LHCN-M2 (cell line): ENCODE data around the gene ITGA6. TPM values are rescaled to one million over a fixed set of nuclear protein-coding genes. Genes with fewer than 3 reads are reported as not detected.

ENCODE experiments used
- DNase-seq: peaks from one replicate; pipeline ENCODE4 v3.0.0-alpha.2; 2012; ENCODE audit warnings: low read depth
- total RNA-seq: library from RNA; depleted of rRNA; stranded (reverse); fragments of >200 nt; gene quantifications from 2 replicates; pipeline ENCODE4 v1.2.3, GENCODE V29; 2014

The ITGA6 gene
- total RNA-seq, 1 experiment from 2014 or later, result 98.8 TPM

DNA sequence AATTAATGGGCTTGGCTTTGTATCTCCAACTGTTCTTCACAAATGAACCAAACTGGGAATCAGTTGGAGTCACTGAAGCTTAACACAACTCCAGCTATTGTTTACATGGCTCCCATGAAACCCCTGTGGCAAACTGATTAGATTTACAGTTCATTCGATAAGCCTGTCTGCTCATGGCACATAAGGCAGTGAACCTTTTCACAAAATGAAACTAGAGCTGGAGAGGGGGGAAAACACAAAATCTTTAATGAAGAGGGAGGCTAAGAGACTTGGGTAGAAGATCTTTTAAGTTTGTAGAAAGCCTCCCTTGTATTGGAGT lies 11.6 kb upstream of the ITGA6 start:
- DNase-seq, result no peak

DNA sequence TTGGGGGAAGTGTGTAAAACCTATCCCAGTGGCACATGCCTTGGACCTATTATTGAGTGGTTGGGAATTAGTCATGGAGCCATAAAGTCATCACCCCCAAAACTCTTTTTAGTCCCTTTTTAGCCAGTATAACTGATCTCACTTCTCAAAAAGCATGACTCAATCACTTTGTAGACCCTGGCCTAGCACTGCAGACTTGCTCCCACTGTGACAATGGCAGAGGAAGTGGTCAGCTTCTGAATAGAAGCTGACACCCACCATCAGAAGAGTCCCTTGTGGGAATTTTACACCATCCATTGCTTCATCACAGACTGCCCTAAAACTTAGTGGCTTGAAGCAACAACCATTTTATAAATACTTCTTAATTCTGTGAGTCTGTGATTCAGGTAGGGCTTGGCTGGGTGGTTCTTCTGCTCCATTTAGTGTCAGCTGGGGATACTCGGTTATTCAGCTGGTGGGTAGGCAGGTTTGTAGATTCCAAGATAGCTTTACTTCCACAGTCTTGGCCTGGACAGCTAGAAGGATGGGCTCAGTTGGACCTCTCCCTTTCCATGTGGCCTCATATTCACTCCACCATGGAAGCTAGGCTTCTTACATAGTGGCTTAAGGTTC lies 10.8 kb upstream of the ITGA6 start:
- no peak for DNase-seq

DNA sequence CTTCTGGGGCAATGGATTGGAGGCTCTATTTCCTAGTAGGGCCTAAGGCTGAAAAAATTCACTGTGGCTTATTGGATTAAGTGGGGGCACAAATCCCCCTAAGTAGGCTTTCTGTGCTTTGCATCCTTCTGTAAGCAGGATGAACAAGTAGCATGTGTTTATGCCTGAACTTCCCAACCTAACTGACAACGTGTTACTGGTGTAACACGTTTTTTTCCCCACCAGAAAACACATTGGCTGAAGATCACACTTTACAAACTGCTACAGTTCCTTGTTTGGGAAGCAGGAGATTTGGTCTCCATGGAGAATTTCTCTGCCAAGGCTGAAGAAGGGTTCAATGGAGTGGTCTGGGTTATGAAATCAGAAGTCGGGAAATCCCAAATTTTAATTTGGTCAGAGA lies 7.2 kb upstream of the ITGA6 start:
- no peak for DNase-seq

DNA sequence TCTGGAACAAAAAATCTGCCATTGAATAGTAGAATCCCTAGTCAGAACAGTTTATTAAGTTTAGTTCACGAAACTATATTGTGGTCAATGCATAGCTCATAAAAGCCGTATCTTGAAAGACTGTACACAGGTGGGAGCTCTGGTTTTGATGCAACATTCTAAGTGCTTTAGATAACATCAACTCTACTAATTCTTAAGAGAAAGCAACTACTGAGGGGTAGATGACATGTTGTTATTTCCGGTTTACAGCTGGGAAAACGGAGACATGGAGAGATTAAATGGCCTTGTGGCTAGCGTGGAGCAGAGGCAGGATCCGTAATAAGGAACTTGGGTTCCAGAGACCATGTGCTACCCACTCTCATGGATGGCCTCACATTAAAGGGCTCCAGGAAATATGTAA lies 4.2 kb upstream of the ITGA6 start:
- DNase-seq, result no peak

DNA sequence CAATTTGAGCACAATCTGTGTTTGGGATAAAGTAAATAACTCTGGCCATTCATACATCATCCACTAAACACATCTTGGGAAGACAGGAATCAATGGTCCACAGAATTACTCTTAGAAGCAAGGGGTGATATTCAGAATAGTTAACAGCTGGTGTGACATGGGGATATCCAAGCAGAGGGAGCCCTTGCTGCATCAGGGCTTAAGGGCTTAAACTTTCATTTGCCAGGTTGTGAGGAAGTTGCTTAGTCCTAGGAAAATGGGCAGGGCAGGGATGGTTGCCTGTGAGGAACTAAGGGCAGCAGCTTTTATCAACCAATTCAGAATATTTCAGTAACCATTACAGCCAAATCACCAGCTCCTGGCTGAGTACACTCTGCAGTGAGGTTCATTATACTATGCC lies 2.0 kb upstream of the ITGA6 start:
- no peak for DNase-seq

DNA sequence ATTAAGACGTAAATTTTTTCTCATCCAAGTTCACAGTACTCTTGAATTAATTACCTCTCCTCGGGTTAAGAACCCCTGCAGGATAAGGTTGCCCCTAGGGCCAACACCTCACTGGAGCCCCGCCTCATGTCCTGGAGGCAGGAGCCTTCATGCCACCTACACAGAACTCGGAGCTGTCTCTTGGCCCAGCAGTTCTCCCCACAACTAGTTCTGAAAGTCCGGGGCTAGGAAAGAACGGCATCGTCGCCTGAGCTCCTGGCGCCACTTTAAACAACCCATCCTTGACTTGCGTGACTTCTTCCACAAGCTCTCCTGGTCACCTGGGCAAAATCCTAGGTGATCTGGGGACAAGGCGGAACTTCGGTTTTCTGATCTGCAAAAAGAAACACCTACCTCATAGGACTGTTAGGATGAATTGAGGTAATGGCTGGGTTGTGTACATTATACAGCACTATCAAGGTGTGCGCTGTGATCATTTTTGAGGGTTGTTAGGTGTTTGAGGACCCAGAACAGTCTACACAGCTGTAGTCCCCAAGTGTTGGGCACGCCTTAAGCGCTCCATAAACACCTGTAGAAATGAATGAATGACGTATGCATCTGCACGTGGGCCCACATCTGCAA lies 641 bp upstream of the ITGA6 start:
- DNase-seq, result no peak

DNA sequence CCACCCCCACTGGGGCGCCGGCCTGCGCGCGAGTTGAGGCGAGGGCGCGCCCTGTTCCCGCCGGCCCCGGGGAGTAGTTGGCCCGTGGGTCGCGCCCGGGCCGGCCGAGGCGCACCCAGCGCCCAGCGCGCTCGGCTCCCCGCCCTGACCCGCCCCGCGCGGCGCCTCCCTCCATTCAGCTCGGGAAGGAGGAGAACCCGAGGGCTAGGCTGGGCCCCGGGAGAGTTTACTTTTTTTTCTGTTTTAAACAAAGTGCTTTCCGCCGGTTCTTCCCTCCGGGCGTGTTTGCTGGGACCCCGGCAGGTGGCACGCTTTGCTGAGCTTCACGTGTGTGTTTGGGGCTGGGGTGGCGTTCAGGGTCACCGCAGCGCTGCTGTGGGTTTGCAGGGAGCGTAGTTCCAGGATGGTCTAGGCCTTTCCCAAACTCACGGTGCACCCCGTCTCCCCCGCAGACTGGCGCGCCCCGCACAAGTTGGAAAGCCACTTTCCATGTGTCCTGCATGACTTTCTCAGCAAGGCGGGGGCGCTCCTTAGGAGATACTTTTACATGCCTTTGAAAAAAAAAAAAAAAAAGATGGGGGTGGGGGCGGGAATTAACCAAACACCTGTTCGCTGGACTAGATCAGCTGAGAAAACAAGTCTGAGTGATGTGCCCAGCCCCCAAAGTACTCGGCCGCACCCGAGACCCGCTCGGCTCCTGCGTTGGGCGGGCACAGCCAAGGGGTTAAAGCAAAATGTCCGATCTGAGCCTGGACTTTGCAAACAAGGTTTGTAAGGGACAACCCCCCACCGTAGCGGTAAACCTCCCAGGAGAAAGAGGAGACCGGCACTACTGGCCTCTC lies 825 bp downstream of the ITGA6 start:
- DNase-seq, result peak; percentile 73

DNA sequence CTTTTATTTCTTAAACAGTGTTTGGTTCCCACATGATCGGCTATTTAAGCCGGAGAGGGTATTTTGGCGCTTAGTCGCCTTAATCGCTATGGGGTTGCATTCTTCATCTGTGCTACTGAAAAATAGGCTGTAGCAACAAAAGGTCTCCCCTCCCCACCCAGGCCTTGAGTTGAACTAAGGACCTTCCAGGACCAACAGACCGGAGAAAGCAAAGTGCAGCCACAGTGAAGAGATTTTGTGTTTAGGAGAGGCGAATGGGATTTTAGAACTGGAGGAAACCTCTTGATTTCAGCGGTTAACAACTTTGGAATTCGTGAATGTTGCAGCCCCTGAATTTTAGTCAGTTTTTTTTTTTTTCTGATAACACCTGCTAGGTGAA lies 1.4 kb downstream of the ITGA6 start:
- no peak for DNase-seq

DNA sequence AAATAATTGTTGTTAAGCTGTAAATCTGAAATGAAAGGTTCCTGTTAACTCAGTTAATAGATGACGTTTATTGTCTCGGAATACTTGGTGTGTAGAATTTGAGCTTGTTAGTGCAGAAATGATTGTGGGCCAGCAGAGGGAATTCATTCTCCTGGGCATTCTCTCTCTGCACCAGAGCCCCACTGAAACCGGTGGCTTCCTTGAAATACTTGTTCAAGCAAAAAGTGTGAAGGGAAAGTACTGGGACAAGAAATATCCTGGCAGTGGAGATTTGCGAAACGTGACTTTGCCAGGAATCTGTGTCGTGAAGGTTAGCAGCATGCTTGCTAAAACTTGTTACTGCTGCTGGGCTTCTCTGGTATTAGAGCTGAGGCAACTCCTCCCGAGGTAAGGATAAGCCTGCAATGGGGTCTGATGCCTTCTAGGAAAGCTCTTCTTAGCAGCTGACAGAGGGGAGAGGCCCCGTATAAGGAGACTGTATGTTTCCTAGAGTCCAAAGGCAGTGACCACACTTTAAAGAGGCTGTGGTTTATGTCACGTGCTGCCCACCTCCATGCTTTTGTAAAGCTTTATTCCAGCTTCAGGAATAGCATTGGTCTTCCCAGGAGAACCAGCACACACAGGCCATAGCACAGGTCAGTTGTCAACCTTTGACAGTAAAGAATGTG lies 2.0 kb downstream of the ITGA6 start:
- DNase-seq, result no peak

DNA sequence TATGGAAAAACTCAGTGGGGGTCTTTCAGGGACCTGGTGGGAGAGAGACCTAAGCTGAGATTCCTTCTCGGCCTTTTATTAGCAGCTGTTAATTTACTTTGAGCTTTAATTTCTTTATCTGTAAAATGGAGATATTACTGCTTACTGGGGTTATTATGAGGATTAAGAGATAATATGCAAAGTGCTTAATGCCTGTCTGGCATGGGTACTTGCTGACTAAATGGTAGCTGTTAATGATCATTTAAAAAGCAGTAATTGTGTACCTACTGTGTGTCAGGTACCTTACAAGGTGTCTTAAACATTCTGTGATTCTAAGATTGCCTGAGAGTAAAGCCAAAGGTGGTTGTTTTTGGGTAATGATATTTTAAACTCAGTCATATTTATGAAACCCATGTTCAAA lies 2.6 kb downstream of the ITGA6 start:
- no peak for DNase-seq

DNA sequence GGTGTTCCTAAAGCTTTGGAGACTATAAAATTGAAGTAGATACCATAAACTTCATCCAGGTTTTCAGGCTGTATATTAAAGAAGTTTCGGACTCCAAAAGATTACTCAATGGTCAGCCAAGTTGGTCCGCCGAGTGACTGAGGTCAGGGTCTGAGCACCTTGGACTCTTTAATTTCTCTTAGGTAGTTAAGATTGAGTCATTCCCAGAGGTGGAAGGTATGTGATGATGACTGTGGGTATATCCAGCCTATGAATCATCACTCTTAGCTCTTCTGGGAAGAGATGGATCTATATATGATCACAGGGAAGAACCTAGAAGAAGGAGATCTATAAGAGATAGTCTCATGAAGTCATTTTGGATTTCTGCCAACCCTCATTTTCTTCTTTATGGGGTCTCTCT lies 3.3 kb downstream of the ITGA6 start:
- no peak for DNase-seq

DNA sequence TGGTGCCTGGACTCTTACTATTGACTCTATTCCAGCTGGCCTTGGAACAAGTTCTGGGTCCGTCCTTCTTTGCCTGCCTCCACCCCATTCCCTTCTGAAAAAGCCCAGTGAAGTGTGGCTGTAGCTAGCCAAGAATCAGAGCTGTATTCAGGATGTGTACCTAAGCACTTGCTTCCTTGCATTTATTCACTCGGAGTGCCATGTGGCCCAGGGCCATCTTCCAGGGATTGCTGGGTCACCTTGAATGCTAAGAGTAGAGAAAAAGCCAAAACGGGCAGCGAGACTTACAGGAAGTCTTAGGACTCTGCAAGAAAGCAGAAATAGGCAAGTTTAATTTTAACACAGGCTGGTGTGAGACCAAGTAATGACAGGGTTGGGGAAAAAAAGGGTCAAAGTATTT lies 4.1 kb downstream of the ITGA6 start:
- DNase-seq, result no peak

DNA sequence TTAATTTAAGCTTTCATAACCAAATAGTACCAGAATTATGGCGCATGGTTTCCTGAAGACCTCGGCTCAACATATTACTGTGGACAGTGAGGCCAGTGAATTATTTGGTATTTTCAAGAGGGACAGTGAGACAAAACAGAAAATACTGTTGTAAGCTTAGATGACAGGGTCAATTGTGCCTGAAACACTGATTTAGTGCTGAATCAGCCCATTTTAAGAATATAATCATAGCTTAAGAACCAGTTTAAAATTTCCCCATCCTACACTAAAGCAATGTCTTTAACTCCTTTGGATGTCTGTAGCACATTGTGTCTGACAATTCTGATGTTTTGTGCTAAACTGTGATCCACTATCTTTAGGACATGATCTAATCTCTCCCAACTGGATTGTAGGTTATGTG lies 4.6 kb downstream of the ITGA6 start:
- DNase-seq, result no peak

DNA sequence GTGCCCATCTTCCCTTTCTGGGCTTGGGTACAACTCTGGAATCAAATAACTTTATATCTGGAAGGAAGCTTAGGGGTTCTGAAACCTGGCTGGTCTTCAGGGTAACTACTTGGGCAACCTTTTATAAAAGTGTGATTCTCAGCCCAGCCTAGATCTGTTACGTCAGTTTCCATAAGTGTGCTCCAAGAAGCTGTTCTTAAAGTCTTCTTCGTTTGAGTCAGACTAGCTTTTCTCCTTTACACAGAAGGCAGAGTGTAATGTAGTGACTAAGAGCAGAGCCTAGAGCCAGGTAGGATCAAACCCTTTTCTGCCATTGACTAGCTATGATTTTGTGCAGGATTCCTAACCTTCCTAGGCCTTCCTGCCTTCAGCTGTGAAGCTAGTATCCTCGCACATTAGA lies 5.8 kb downstream of the ITGA6 start:
- DNase-seq, result no peak

DNA sequence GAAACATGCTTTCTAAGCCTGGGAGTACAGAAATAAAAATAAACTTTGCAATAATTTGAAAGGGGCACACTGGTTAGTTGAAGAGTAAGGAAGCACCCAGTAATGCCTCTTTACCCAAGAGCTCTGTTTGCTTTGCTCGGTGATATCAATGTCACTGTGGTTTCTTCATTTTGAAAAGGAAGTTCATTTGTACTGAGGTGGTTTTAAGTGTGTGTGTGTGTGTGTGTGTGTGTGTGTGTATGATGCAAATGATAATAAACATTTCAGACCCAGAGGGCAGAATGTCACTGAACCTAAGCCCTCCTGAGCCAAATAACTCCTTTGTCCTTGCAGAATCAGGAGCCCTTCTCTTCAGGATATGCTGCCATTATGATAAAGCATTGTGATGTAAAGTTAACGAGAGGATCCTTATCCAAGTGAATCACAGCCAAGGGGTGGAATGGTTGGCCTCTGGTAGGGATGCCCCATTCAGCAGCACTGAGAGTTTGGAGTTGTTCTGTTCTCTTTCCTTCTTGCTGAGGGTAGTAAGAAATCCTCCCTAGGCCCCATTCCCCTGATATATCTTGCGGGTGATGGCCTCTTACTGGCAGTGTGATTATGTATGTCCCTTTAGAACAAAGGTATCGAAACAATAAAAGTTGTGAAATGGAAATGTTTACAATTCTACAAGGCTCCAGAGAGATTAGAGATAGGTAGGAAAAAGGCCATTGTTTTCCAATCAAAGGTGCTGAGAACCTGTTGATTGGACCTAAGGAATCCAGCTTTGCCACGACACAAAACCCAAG lies 7.6 kb downstream of the ITGA6 start:
- peak; percentile 55 for DNase-seq

DNA sequence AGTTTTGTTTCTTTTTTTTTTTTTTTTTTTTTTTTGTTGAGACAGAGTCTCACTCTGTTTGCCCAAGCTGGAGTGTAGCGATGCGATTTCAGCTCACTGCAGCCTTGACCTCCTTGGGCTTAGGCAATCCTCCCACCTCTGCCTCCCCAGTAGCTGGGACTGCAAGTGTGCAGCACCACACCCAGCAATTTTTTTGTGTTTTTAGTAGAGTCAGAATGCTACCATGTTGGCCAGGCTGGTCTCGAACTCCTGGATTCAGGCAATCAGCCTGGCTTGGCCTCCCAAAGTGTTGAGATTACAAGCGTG lies 8.2 kb downstream of the ITGA6 start:
- DNase-seq, result no peak

DNA sequence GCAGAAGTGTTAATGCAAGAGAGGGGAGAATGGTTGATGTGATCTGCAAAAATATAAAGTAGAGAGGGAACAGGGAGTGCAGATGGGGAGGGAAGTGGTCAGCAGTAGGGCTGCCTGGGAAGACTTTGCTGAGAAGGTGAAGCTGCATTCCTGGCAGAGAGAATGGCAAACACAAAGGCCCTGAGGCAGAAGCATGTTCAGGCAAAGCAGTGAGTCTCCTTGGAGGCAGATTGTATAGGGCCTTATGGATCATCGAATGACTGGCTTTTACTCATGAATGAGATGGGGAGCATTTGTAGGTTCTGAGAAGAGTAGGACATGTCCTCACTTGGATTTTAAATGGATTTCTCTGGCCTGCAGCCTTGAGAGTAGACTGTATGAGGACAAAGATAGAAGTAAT lies 9.5 kb downstream of the ITGA6 start:
- no peak for DNase-seq

DNA sequence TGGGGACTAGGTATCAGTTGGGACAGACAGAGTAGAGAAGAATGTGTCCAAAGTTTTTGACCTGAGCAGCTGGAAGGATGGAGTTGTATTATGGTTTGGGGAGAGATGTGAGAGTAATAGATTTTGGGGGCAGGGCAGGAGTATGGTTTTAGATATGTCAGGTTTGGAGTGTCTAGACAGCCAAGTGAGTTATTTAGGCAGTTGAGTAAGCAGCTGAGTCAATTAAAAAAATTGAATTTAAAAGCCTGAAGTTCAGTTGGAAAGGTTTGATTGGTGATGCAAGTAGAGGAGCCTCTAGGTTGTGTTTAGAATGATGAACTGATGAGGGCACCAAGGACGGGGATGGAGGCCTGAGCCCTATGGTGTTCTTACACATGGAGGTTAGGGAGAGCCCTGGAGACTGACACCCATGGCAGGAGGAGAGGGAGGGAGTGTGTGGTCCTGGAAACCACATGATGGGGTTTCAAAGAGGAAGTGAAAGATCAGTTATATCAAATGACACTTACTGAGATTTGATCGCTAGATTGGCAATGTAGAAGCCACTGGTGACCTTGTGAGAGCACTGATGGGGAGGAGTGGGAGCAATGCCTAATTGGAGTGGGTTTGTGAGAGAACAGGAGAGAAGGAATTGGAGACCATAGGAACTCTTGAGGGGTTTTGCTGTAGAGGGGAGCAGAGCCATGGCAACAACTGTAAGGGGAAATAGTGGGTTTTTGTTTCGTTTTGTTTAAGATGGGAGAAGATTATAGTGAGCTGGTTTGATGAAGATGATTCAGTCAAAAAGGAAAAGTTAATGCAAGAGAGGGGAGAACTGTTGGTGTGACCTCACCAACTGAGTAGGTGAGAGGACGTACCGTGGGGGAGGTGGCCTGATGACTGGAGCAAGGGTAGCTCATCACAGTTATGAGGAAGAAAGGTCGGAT lies 10.3 kb downstream of the ITGA6 start:
- no peak for DNase-seq

DNA sequence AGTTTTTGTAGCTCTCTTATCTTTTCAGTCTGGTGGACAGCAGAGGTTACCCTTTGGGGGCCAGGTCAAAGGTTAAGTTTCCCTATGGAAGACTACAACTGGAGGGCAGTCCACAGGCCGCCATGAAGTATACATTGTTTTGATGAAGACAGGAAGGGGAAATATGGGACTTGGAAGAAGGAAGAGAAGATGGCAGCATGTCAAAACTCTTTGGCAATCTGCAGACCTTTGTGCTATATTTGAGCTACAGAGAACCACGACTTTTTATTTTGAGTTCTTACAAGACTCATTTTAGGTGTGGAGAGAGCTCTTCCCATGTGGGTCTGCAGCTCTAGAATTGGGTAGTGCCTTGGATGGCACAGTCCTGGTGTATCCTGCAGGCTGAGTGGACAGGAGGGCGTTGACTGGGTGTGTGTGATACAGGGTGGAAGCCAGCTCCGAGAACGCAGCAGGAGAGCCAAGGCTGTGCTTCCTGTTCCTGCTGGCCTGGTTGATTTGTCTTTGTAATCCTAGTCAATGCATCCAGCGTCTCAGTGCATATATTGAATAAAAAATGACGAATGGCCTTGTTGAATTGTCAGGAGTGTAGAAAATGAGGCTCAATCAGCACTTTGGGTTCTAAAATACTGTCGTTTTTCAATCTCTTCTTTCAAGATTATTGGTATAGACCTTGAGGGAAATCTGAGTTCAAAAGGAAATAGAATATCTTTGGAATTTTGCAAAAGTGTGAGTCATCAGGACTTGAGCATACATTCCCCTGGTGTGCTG lies 11.5 kb downstream of the ITGA6 start:
- DNase-seq, result peak; percentile 79

DNA sequence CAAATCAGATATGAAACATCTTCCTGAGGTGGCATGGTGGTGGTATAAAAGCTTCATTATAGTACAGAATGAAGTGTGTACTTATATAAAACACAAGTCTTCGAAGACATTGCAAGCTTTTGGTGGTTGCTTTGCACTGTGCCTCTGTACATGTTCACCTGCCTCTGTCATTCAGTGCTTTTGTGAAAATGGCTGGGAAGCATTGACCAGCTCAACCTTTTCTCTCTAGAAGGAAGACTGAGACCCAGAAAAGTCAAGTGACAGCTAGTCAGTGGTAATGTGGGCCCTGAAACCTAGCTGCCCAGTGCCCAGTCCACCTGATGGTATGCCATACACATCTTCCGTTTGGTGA lies 12.1 kb downstream of the ITGA6 start:
- DNase-seq, result no peak
